Astrocyte of the spinal cord (primary cell): ENCODE data around the gene APOO.

Source experiments
- DNase-seq: peaks from one replicate; pipeline ENCODE4 v3.0.0; 2011; ENCODE audit warnings: low read depth, low spot score
- H3K4me3 ChIP-seq: 2 replicates; pipeline ENCODE4 v1.5.1; 2011; ENCODE audit warnings: low read depth, mild to moderate bottlenecking, low read length, moderate library complexity
- CTCF ChIP-seq: IDR thresholded peaks from 2 replicates; pipeline ENCODE4 v1.5.1; 2012; ENCODE audit warnings: low read depth, mild to moderate bottlenecking, low read length, inconsistent platforms
- in situ Hi-C: cut with HindIII; loops from 2 replicates; pipeline ENCODE4 v1.10.0; 2017; ENCODE audit warnings: low sequenced_read_pairs

The APOO gene

GRCh38 chrX:23907111-23907497 lies 634 bp downstream of the APOO start:
- H3K4me3 ChIP-seq, result peak overlapping the region; percentile 62
- in situ Hi-C loops, result no loop called here
- DNase-seq, result no peak
- no peak for TF ChIP-seq CTCF

GRCh38 chrX:23904096-23904495 lies 3.6 kb downstream of the APOO start:
- peak; percentile 13 for DNase-seq
- in situ Hi-C loops, result no loop called here
- no peak for TF ChIP-seq CTCF
- no peak overlapping the region for H3K4me3 ChIP-seq

DNA sequence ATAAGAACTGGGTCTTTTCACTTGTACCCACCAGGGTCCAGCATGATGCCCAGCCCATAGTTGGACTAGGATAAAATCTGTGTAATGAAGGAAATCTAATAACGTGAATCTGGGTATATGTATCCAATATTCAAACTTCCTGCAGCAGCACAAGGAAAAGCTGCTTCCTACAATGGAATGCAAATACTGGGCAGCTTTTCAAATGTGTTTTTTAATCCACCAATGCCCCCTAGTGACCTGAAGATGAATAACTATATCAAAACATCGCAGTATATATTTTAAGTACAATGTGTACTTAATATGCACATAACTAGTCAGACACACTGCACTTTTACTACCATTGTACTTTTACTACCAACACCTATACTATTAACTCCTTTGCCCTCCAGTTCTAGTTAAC lies 5.3 kb downstream of the APOO start:
- peak; percentile 73 for DNase-seq
- TF ChIP-seq CTCF, result peak; percentile 16
- no peak overlapping the region for H3K4me3 ChIP-seq
- in situ Hi-C loops, result no loop called here

- peak; percentile 47 for TF ChIP-seq CTCF
- in situ Hi-C loops, result no loop called here
- DNase-seq, result peak; percentile 78
- H3K4me3 ChIP-seq, result no peak overlapping the region
Measured at GRCh38 chrX:23901805-23902204, 5.9 kb downstream of the APOO start.

GRCh38 chrX:23901060-23901459 lies 6.7 kb downstream of the APOO start:
- no peak for TF ChIP-seq CTCF
- in situ Hi-C loops, result no loop called here
- DNase-seq, result peak; percentile 69
- H3K4me3 ChIP-seq, result no peak overlapping the region

DNA sequence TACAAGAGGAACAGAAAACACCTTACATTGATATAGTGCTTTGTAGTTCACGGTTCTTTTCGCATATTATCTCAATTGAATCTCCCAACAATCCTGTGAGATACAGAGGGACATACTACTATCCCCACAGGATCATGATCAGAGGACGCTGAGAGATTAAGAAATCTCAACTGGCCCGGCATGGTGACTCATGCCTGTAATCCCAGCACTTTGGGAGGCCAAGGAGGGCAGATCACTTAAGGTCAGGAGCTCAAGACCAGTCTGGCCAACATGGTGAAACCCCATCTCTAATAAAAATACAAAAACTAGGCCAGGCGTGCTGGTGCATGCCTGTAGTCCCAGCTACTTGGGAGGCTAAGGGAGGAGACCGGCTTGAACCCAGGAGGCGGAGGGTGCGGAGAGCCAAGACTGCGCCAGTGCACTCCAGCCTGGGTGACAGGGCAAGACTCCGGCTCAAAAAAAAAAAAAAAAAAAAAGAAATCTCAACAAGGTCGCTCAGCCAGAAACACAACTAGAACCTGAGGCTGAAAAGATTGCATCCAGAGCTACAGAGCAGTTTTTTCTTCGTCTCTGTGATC lies 7.4 kb downstream of the APOO start:
- H3K4me3 ChIP-seq, result no peak overlapping the region
- no peak for DNase-seq
- in situ Hi-C loops, result no loop called here
- TF ChIP-seq CTCF, result no peak

DNA sequence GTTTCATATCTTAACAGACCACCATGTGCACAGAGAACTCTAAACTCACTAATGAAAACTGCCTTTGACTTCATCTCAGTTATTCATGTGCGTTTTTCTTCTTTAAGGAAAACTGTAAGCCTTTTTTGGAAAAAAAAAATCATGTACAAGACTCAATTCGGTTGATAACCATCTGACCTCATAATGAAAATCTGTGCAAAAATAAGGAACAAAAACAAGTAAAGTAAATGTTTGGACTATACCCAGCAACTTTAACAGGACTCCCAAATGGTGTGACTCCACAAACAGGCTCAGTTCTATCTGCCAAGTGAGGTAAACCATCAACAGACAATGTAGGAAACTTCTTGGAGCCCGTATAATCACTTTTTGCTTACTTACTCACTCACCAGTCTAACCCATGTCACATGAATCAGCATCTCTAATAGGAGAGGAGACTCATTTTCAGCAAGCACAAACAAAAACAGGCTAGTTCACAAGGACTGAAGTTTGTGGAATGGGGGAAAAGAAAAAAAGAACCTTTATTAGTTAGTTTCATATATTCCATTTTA lies 9.3 kb downstream of the APOO start:
- in situ Hi-C loops, result no loop called here
- peak; percentile 50 for DNase-seq
- TF ChIP-seq CTCF, result no peak
- H3K4me3 ChIP-seq, result no peak overlapping the region
